GM12874 (cell line): ENCODE measurements around the gene CABLES1.

Experiments
- TF ChIP-seq, protein P1 (sequence below): IDR thresholded peaks from 2 replicates; pipeline ENCODE4 v1.5.1; 2011; ENCODE audit warnings: low read depth, mild to moderate bottlenecking, control low read depth, low read length, moderate library complexity; ENCODE audit not compliant: insufficient read depth

Gene CABLES1

DNA sequence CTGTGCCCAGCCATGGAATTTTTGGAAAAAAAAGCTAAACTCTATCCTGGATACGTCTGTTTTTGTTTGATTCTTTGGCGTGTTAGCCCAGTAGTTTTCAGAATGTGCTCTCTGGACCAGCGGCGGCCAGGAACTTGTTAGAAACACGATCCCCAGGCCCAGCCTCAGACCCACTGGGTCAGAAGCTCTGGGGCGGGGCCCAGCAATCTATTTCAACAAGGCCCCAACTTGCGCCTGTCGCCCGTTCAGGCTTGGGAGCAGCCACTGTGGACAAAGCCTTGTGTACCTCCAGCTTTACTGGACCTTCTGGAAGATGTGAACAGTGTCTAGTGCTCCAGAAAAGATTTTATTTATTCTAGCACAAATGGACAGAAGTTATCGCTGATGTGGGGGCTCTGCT, 14.3 kb downstream of the CABLES1 start:
- TF ChIP-seq, protein P1, sequence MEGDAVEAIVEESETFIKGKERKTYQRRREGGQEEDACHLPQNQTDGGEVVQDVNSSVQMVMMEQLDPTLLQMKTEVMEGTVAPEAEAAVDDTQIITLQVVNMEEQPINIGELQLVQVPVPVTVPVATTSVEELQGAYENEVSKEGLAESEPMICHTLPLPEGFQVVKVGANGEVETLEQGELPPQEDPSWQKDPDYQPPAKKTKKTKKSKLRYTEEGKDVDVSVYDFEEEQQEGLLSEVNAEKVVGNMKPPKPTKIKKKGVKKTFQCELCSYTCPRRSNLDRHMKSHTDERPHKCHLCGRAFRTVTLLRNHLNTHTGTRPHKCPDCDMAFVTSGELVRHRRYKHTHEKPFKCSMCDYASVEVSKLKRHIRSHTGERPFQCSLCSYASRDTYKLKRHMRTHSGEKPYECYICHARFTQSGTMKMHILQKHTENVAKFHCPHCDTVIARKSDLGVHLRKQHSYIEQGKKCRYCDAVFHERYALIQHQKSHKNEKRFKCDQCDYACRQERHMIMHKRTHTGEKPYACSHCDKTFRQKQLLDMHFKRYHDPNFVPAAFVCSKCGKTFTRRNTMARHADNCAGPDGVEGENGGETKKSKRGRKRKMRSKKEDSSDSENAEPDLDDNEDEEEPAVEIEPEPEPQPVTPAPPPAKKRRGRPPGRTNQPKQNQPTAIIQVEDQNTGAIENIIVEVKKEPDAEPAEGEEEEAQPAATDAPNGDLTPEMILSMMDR, result no peak

- TF ChIP-seq, protein P1, result no peak
Observed at GRCh38 chr18:23151414-23152099, 16.3 kb downstream of the CABLES1 start.

DNA sequence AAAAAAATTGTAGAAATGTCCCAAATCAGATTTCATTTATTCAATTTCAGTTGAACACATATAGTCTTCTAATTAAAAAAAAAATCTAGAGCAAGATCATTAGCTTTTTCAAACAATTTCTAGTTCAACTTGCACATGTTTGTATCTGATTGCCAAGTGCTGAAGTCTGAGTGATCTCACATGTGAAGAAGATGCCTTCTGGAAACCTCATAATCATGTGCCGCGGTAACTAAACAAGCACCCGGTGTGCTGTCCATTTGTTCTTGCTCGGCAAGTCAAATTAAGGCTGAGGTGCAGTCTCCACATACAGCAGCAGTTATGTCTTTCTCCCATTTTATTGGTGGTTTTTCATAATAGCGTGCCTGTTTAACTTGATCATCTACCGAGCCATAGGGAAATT, 18.7 kb downstream of the CABLES1 start:
- TF ChIP-seq, protein P1, result no peak

- TF ChIP-seq, protein P1, result no peak
Observed at GRCh38 chr18:23154823-23155500, 19.7 kb downstream of the CABLES1 start.

DNA sequence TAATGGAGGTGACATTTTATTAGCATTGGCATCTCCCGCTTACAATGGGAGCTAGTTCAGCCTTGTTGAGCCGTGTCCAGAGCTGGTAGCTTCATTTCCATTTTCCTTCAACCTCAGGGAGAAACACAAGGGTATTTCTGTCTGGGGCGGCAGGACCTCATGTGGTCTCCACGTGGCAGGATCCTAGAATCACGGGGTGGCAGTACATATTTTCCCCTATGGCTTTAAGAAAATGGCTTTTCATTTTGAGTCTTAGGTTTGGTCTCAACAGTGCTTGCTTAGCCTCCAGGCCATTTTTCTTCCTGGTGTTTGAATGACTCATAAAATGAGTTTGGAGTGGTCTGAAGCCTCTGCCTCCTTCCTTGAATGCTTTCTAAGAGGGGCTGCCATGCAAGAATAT, 20.3 kb downstream of the CABLES1 start:
- TF ChIP-seq, protein P1, result no peak

GRCh38 chr18:23156134-23156533, 20.8 kb downstream of the CABLES1 start:
- TF ChIP-seq, protein P1, result no peak

GRCh38 chr18:23158058-23158457, 22.8 kb downstream of the CABLES1 start:
- TF ChIP-seq, protein P1, result no peak
